Fibroblast of pulmonary artery (primary cell): ENCODE results near the gene RARS2.

Source experiments
- DNase-seq: peaks from one replicate; pipeline ENCODE4 v3.0.0-alpha.2; 2010; ENCODE audit warnings: low read depth
- H3K4me3 ChIP-seq: replicated peaks from 2 replicates; pipeline ENCODE4 v1.5.1; 2011; ENCODE audit warnings: low read depth, mild to moderate bottlenecking, control low read depth, low read length, moderate library complexity
- TF ChIP-seq, protein P1 (sequence below): IDR thresholded peaks from 2 replicates; pipeline ENCODE4 v1.5.1; 2011; ENCODE audit warnings: mild to moderate bottlenecking, control low read depth, low read length, inconsistent platforms; ENCODE audit errors: missing control alignments

The RARS2 gene

DNA sequence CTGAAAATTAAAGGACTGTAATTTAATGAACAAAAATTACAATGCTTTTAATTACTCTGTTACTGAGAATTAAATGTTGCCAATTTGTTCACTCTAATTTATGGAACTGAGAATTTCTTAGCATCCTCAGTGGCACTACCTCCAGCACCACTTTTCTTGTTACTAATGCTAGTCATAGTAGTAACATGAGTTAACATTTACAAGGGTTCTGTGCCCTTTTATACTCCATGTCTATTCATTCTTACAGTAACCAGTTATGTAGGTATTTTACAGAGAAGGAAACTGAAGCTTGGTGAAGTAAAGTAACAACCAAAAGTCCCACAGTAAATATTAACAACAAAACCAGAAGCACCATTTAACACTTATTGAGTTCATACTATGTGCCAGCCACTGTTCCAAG, 34.3 kb downstream of the RARS2 start:
- TF ChIP-seq, protein P1, sequence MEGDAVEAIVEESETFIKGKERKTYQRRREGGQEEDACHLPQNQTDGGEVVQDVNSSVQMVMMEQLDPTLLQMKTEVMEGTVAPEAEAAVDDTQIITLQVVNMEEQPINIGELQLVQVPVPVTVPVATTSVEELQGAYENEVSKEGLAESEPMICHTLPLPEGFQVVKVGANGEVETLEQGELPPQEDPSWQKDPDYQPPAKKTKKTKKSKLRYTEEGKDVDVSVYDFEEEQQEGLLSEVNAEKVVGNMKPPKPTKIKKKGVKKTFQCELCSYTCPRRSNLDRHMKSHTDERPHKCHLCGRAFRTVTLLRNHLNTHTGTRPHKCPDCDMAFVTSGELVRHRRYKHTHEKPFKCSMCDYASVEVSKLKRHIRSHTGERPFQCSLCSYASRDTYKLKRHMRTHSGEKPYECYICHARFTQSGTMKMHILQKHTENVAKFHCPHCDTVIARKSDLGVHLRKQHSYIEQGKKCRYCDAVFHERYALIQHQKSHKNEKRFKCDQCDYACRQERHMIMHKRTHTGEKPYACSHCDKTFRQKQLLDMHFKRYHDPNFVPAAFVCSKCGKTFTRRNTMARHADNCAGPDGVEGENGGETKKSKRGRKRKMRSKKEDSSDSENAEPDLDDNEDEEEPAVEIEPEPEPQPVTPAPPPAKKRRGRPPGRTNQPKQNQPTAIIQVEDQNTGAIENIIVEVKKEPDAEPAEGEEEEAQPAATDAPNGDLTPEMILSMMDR: no peak
- no peak overlapping the region for H3K4me3 ChIP-seq

DNA sequence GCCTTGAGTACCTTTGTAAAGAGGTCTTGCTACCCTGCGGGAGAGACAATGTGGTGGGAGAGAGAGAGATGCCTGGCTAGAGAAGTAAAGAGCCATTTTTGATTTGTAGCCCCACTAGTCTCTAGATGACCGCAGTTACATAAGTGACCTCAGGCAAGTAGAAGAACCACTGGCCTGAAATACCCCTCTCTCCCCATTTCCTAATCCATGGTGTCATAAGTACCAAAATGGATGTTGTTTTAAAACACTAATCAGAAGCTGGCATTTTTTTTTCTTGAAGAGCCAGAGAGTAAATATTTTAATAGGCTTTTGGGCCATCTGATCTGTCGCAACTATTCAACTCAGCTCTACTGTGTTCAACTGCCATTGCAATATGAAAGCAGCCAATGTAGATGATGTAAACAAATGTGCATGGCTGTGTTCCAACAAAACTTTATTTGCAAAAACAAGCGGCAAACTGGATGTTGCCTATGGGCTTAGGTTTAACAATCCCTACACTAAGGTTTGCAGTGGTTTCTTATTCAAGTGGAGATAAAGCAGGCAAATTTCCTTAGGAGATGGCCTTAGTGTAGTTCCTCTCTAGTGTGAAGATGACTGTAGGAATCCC, 36.5 kb downstream of the RARS2 start:
- H3K4me3 ChIP-seq: no peak overlapping the region
- TF ChIP-seq, protein P1: no peak
- no peak for DNase-seq

More for the DNA sequence above, 34.3 kb downstream of the RARS2 start:
- no peak for DNase-seq

DNA sequence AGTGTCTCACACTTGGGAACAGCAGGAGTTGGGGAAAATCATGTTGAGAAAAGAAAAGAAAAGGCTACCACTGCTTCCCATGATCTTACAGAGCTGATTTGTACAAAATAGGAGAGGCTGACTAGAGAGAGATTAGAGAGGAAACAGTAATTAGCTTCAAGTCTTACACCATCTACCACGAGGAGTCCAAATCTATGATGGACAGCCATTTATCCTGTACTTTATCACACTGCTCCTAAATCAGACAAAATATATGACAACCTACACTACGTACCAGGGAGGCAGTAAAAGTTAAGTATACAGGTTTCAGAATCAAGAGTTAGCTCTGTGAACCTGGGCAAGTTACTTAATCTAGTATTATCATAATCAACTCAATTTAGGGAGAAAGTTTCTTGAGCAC, 38.0 kb downstream of the RARS2 start:
- TF ChIP-seq, protein P1: no peak
- no peak overlapping the region for H3K4me3 ChIP-seq
- DNase-seq: no peak

DNA sequence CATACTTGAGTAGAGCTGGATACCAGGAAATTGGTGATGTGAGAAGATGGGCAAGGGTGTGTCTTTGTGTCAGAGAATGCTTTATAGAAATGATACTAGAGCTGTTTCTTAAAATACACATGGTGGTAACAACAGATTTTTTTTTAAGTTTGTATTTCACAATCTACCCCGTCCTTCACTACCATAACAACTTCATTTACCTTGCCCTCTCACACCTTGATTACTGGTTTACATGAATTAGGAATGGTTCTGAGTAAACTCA, 45.4 kb downstream of the RARS2 start:
- no peak for DNase-seq
- no peak overlapping the region for H3K4me3 ChIP-seq
- TF ChIP-seq, protein P1: no peak

DNA sequence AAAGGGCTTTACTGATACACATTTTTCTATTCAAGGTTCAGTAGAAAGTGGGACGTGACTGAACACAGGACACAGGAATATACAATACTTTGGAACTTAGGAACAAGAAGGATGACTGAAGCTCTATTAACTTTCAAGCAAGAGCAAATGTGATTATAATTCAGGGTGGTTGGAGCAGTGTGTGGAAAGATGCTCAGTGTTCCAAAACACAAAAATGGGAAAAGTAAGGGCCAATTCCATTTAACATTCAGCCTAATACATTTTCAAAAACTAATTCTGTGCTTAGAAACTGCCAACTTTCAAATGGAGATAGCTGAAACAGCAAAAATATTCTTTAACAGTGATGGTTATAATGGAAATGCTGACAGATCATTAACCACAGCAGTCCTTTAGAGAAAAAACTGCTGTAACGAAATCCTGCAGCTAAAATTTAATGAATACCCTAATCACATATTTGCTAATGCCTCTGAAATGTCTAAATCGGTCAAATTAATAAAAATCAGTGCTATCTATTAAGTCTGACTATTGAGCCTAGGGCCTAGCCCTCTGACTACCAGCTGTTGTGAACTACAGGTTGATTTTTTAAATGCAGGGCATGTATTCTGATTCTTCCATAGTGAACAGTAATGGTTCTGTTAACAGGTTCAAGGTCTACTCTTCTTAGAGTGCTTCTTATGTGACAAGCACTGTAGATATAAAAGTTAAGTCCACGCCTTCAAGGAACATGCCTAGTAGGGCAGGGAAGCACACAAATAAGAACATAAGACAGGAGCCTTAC, 45.9 kb downstream of the RARS2 start:
- no peak for DNase-seq
- no peak overlapping the region for H3K4me3 ChIP-seq
- TF ChIP-seq, protein P1: no peak

DNA sequence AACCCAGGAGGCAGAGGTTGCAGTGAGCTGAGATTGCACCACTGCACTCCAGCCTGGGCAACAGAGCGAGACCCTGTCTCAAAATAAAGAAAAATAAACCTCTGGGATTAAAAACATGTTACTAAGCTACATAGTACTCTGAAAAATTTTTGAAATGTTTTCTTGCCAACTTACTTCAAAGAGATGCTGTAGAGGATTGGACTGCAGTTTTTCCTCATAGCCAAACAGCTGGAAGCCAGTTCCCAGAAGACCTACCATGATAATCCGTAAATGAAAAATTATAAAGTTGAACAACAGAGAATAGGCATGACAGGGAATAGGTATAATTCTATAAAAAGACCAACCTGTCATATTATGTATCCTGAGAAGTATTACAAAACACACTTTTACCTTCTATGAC, 48.0 kb downstream of the RARS2 start:
- TF ChIP-seq, protein P1: no peak
- H3K4me3 ChIP-seq: no peak overlapping the region
- DNase-seq: no peak

DNA sequence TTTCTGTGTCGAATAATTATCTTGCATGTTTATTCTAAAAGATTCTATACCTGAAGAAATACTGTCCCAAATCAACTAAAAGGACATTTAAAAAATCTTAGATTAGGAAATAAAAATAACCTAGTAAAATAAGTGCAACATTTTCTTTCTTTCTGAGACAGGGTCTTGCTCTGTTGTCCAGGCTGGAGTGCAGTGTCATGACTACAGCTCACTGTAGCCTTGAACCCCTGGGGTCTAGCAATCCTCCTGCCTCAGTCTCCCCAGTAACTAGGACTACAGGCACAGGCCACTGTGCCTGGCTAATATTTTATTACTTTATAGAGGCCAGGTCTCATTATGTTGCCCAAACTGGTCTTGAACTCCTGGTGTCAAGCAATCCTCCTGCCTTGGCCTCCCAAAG, 48.7 kb downstream of the RARS2 start:
- TF ChIP-seq, protein P1: no peak
- H3K4me3 ChIP-seq: no peak overlapping the region
- DNase-seq: no peak
